ENCODE measurements around the gene CD82.

The CD82 gene

GRCh38 chr11:44577231-44577830 lies 11.9 kb downstream of the CD82 start:
- no peak for DNase-seq

GRCh38 chr11:44578279-44578678 lies 12.8 kb downstream of the CD82 start:
- no peak for DNase-seq

- DNase-seq: no peak
Measured at GRCh38 chr11:44579302-44579761, 13.9 kb downstream of the CD82 start.

- DNase-seq: no peak
Measured at GRCh38 chr11:44580701-44581100, 15.2 kb downstream of the CD82 start.

GRCh38 chr11:44581246-44581645 lies 15.8 kb downstream of the CD82 start:
- DNase-seq: no peak

- DNase-seq: no peak
Measured at GRCh38 chr11:44582641-44583352, 17.3 kb downstream of the CD82 start.

- no peak for DNase-seq
Measured at GRCh38 chr11:44583353-44583669, 17.8 kb downstream of the CD82 start.

GRCh38 chr11:44585421-44585820 lies 20.0 kb downstream of the CD82 start:
- no peak for DNase-seq

GRCh38 chr11:44589301-44589700 lies 23.8 kb downstream of the CD82 start:
- no peak for DNase-seq

GRCh38 chr11:44590769-44591168 lies 25.3 kb downstream of the CD82 start:
- no peak for DNase-seq

- DNase-seq: no peak
Measured at GRCh38 chr11:44591557-44591956, 26.1 kb downstream of the CD82 start.

- DNase-seq: no peak
Measured at GRCh38 chr11:44592125-44592940, 26.9 kb downstream of the CD82 start.

GRCh38 chr11:44593251-44593650 lies 27.8 kb downstream of the CD82 start:
- DNase-seq: no peak

GRCh38 chr11:44595006-44595405 lies 29.5 kb downstream of the CD82 start:
- no peak for DNase-seq

GRCh38 chr11:44595964-44596381 lies 30.5 kb downstream of the CD82 start:
- DNase-seq: no peak

GRCh38 chr11:44596525-44597276 lies 31.2 kb downstream of the CD82 start:
- peak; percentile 59 to 63 for DNase-seq

GRCh38 chr11:44597358-44598012 lies 32.0 kb downstream of the CD82 start:
- no peak for DNase-seq

- DNase-seq: no peak
Measured at GRCh38 chr11:44598831-44599230, 33.4 kb downstream of the CD82 start.

GRCh38 chr11:44600261-44600660 lies 34.8 kb downstream of the CD82 start:
- no peak for DNase-seq

- DNase-seq: no peak
Measured at GRCh38 chr11:44600839-44601383, 35.4 kb downstream of the CD82 start.

- DNase-seq: peak in 1 of 2 experiments; percentile 41
Measured at GRCh38 chr11:44601471-44602370, 36.3 kb downstream of the CD82 start.
